CD8-positive, alpha-beta memory T cell (primary cell): Measurements from ENCODE around the gene ACP4. TPM values are rescaled to one million over a fixed set of nuclear protein-coding genes. Genes with fewer than 3 reads are reported as not detected.

ENCODE experiments used
- CTCF ChIA-PET: fragments of 350-600 bp; sonication (Branson Sonifier 250); formaldehyde crosslinking; loops from one replicate; lab custom pipeline; 2021; ENCODE audit warnings: antibody characterized with exemption; lab: Charles Lee
- POLR2A ChIA-PET: fragments of 350-600 bp; sonication (Branson Sonifier 250); formaldehyde crosslinking; loops from one replicate; lab custom pipeline; 2021; ENCODE audit warnings: antibody characterized with exemption; lab: Charles Lee
- DNase-seq, 5 donors: peaks; one replicate each; pipeline versions ENCODE4 v3.0.0 to v3.0.0-alpha.2; 2020 to 2022; ENCODE audit warnings: mixed read lengths in 1 of 5
- H3K27ac ChIP-seq: one replicate; pipeline ENCODE4 v1.7.0; 2013; ENCODE audit warnings: low read depth, mild to moderate bottlenecking, low read length, moderate library complexity
- H3K27me3 ChIP-seq: 2 replicates; pipeline ENCODE4 v1.7.0; 2013; ENCODE audit warnings: low read length, mild to moderate bottlenecking; ENCODE audit not compliant: insufficient read depth, poor library complexity, severe bottlenecking
- H3K36me3 ChIP-seq: 2 replicates; pipeline ENCODE4 v1.7.0; 2013; ENCODE audit warnings: mild to moderate bottlenecking, low read length, moderate library complexity; ENCODE audit not compliant: insufficient read depth
- H3K4me1 ChIP-seq: 2 replicates; pipeline ENCODE4 v1.7.0; 2013; ENCODE audit warnings: mild to moderate bottlenecking, low read length, moderate library complexity; ENCODE audit not compliant: insufficient read depth
- H3K4me3 ChIP-seq: 2 replicates; pipeline ENCODE4 v1.7.0; 2013; ENCODE audit warnings: mild to moderate bottlenecking, low read length
- H3K9me3 ChIP-seq: 2 replicates; pipeline ENCODE4 v1.7.0; 2013; ENCODE audit warnings: mild to moderate bottlenecking, low read length
- H3K27ac Mint-ChIP-seq, 8 donors: one replicate each; pipeline ENCODE4 v1.8.0; 2020 to 2021; ENCODE audit warnings: mixed read lengths in 8 of 8, mild to moderate bottlenecking in 6 of 8, inconsistent platforms in 3 of 8, moderate library complexity in 3 of 8
- H3K27me3 Mint-ChIP-seq, 2 donors: one replicate each; pipeline ENCODE4 v1.8.0; 2020 to 2021; ENCODE audit warnings: mixed read lengths in 2 of 2, mild to moderate bottlenecking in 1 of 2, moderate library complexity in 1 of 2
- H3K36me3 Mint-ChIP-seq, 3 donors: one replicate each; pipeline ENCODE4 v1.8.0; 2020 to 2021; ENCODE audit warnings: mixed read lengths in 3 of 3, inconsistent platforms in 1 of 3, mild to moderate bottlenecking in 1 of 3
- H3K4me1 Mint-ChIP-seq, 3 donors: one replicate each; pipeline ENCODE4 v1.8.0; 2020 to 2021; ENCODE audit warnings: mixed read lengths in 3 of 3, inconsistent platforms in 1 of 3, mild to moderate bottlenecking in 1 of 3
- H3K4me3 Mint-ChIP-seq, 7 donors: one replicate each; pipeline ENCODE4 v1.8.0; 2020 to 2021; ENCODE audit warnings: mixed read lengths in 7 of 7, mild to moderate bottlenecking in 6 of 7, moderate library complexity in 4 of 7, inconsistent platforms in 2 of 7
- H3K9me3 Mint-ChIP-seq, 5 donors: one replicate each; pipeline ENCODE4 v1.8.0; 2020 to 2022; ENCODE audit warnings: mixed read lengths in 5 of 5, mild to moderate bottlenecking in 3 of 5, moderate library complexity in 2 of 5, inconsistent platforms in 1 of 5
- polyA plus RNA-seq: library from polyadenylated mRNA; unstranded; fragments of 300-500 nt; fragmentation: Illumina TruSeq; gene quantifications from one replicate; pipeline ENCODE4 v1.2.3, GENCODE V29; 2021
- total RNA-seq, 2 experiments: library from RNA; stranded (reverse); gene quantifications; one replicate each; pipeline ENCODE4 v1.2.3, GENCODE V29; 2021

The ACP4 gene
- total and polyA plus RNA-seq, 3 experiments from 2014 or later = not detected

DNA sequence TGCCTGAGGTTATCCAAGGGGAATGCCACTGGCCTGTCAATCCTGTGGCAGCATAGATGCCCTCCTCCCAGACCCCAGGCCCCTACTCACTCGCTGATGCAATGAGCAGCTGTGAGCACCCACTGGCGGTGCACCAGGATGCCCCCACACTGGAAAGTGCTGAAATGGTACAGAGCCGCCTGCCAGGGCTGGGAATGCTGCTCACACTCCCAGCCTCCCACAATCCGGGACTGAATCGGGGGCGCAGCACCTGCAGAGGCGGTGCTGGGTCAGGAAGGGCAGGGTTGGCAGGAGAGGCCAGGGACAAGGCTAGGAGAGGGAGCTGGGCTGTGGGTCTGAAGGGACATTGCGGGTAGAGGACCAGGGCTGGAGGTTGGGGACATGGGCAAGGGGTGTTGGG, 31.4 kb downstream of the ACP4 start:
- H3K9me3 ChIP-seq = no peaks in the 10 kb centered on the region
- H3K27me3 ChIP-seq = peaks cover 36% of the 10 kb centered on the region
- Mint-ChIP-seq H3K36me3 (peaks cover 0 to 9% (median 0%) of the 10 kb centered on the region in 3 donors), H3K4me3 (no peak overlapping the region), H3K9me3 (peaks cover 0 to 2% (median 0%) of the 10 kb centered on the region in 5 donors), H3K4me1 (peaks cover 16 to 32% (median 17%) of the 10 kb centered on the region in 3 donors), H3K27me3 (peaks cover 44 to 75% of the 10 kb centered on the region in 2 donors), H3K27ac (no peak overlapping the region)
- no peak for DNase-seq
- peaks cover 5% of the 10 kb centered on the region for H3K4me1 ChIP-seq
- POLR2A ChIA-PET = no interaction called here
- peak overlapping the region; percentile 59 for H3K27ac ChIP-seq
- CTCF ChIA-PET = no interaction called here
- no peak overlapping the region for H3K4me3 ChIP-seq
- no peaks in the 10 kb centered on the region for H3K36me3 ChIP-seq

DNA sequence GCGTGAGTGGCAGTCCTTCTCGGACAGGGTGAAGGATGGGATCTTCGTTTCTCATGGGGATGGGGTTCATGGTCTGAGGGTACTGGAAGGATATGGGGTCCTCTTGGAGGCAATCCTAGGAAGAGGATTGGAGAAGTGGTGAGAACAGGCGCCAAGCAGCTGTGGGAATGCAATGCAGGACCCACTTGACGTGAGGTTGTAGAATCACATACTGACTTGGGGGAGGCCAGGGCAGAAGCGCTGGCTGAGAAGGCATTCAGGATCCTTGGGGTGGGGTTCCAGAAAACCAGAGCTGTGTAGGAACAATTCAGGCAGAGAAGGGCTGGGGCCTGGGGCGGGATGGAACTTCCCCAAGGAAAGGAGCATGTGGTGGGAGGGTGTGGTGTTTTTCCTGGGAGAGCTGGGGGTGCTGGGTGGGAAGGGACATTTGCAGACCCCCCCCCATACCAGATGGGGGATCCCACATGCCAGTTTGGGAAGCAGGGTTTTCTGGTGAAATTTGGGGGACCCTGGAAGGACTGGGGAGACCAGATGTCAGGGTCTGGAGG, 32.5 kb downstream of the ACP4 start:
- Mint-ChIP-seq H3K27ac (peak overlapping the region in 1 of 8 donors; percentile 30), H3K27me3 (peaks cover 35 to 73% of the 10 kb centered on the region in 2 donors), H3K9me3 (peaks cover 0 to 2% (median 0%) of the 10 kb centered on the region in 5 donors), H3K36me3 (peaks cover 0 to 5% (median 0%) of the 10 kb centered on the region in 3 donors), H3K4me3 (no peak overlapping the region), H3K4me1 (peaks cover 12 to 26% (median 12%) of the 10 kb centered on the region in 3 donors)
- Histone ChIP-seq H3K4me3 (no peak overlapping the region), H3K9me3 (no peaks in the 10 kb centered on the region), H3K27ac (peak overlapping the region; percentile 57), H3K4me1 (peaks cover 5% of the 10 kb centered on the region), H3K36me3 (no peaks in the 10 kb centered on the region), H3K27me3 (peaks cover 27% of the 10 kb centered on the region)
- CTCF ChIA-PET = no interaction called here
- POLR2A ChIA-PET = no interaction called here
- DNase-seq = no peak

DNA sequence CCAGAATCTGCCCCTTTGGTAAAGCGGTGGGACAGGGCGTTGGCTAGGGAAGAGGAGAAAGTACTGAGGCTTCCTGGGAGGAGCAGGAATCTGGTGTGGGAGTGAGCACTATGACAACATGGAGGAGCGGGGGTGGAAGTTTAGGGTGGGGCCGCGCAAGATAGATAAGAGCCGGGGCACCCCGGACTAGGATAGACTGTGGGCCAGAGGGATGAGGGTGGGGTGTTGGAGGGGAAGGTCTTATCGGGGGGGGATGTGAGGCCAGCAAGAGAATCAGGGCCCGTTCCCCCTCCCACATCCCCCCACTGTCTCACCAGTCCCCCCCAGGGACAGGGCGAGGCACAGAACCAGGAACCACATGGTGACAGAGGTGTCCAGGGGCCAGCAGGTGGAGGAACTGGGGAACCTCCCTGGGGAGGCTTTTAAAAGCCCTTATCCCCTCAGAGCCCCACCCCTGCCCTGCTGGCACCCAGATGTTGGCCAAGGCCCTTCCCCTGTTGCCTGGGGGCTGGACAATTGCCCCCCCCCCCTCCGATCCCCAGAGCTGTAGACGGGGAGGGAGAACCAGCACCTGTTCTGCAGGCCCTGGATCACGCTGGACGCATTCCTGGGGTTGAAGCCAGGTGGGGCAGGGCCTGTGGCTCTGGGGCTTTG, 33.3 kb downstream of the ACP4 start, which contains the start of gene KLK1:
Gene KLK1 (minus strand): TSS at position 399 of the 654 bp plus-strand sequence. CDS start 39 bp downstream, at position 360.
- H3K27ac Mint-ChIP-seq = peak within 1 kb of the TSS in 1 of 8 donors; percentile 30
- H3K9me3 ChIP-seq = no peaks in the 10 kb centered on the region
- H3K4me1 Mint-ChIP-seq = peaks cover 11 to 21% (median 12%) of the 10 kb centered on the region in 3 donors
- POLR2A ChIA-PET = no interaction called here
- H3K4me3 ChIP-seq = no peak within 1 kb of the TSS
- peaks cover 27 to 73% of the 10 kb centered on the region in 2 donors for H3K27me3 Mint-ChIP-seq
- peaks cover 0 to 5% (median 0%) of the 10 kb centered on the region in 3 donors for H3K36me3 Mint-ChIP-seq
- DNase-seq = no peak
- peaks cover 0 to 2% (median 0%) of the 10 kb centered on the region in 5 donors for H3K9me3 Mint-ChIP-seq
- peaks cover 20% of the 10 kb centered on the region for H3K27me3 ChIP-seq
- CTCF ChIA-PET = no interaction called here
- H3K36me3 ChIP-seq = no peaks in the 10 kb centered on the region
- no peak within 1 kb of the TSS for H3K4me3 Mint-ChIP-seq
- H3K27ac ChIP-seq = peak within 1 kb of the TSS; percentile 57
- H3K4me1 ChIP-seq = peaks cover 5% of the 10 kb centered on the region

DNA sequence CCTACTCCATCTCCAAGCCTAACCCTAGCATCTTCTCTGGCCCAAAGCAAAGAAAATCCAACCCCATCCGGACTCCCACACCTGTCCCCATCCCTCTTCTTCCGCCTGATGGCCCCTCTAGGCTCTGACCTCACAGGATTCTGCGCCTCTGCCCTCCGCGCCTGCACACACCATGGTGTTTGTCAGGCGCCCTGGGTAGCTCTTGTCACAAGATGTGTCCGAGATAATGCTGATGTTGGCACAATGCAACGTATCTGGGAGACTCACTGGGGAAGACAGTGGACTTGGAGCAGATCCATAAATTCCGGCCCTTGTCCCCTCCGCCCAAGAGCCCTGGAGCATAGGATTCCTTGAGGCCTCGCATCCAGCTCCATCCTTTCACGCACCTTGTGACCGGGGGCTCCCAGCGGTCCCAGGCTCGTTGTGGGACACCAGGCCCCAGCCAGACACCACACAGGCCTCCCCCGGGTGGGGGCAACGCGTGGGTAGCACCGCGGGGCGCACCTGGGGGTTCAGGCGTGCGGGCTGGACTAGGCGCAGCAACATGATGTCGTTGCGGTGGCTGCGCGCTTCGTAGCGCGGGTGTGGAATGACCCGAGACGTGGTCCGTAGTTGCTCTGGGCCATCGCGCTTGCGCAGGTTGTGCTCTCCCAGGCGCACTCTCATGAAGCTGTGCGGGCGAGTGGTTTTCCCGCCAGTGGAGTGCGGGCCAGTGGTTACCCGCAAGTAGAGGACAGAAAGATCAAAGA, 36.5 kb downstream of the ACP4 start:
- H3K4me3 Mint-ChIP-seq = no peak overlapping the region
- CTCF ChIA-PET = no interaction called here
- no peak for DNase-seq
- H3K27me3 Mint-ChIP-seq = peaks cover 12 to 57% of the 10 kb centered on the region in 2 donors
- H3K4me1 Mint-ChIP-seq = no peaks in the 10 kb centered on the region
- H3K9me3 Mint-ChIP-seq = no peaks in the 10 kb centered on the region
- H3K27ac Mint-ChIP-seq = no peak overlapping the region
- no peaks in the 10 kb centered on the region for H3K4me1 ChIP-seq
- no peak overlapping the region for H3K4me3 ChIP-seq
- no peaks in the 10 kb centered on the region for H3K9me3 ChIP-seq
- peaks cover 4% of the 10 kb centered on the region for H3K27me3 ChIP-seq
- no peak overlapping the region for H3K27ac ChIP-seq
- H3K36me3 ChIP-seq = no peaks in the 10 kb centered on the region
- POLR2A ChIA-PET = no interaction called here
- H3K36me3 Mint-ChIP-seq = peaks cover 0 to 5% (median 0%) of the 10 kb centered on the region in 3 donors

DNA sequence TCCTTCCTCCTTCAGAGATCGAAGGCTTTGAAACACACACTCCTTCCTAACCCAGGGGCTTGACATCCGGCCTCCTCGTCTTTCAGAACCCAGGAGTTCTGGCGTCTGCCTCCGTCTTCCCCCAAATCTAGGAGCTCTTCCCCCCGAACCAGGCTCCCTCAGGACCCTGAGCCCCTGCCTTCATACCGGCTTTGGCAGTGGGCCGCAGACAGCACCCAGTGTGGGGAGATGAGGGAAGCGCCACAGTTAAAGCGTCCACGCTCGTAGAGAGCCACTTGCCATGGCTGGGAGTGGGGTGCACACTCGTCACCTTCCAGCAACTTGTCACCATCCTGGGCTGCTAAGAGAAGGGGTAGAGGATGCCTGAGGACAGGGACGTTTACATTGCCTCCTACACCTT, 37.3 kb downstream of the ACP4 start:
- peaks cover 0 to 2% (median 0%) of the 10 kb centered on the region in 3 donors for H3K36me3 Mint-ChIP-seq
- no peaks in the 10 kb centered on the region for H3K9me3 Mint-ChIP-seq
- no peaks in the 10 kb centered on the region for H3K9me3 ChIP-seq
- peaks cover 14 to 53% of the 10 kb centered on the region in 2 donors for H3K27me3 Mint-ChIP-seq
- H3K27ac Mint-ChIP-seq = peak overlapping the region in 1 of 8 donors; percentile 32
- H3K4me3 Mint-ChIP-seq = no peak overlapping the region
- no peaks in the 10 kb centered on the region for H3K4me1 Mint-ChIP-seq
- no peaks in the 10 kb centered on the region for H3K27me3 ChIP-seq
- ChIA-PET POLR2A (no interaction called here), CTCF (no interaction called here)
- no peak overlapping the region for H3K27ac ChIP-seq
- no peak overlapping the region for H3K4me3 ChIP-seq
- no peak for DNase-seq
- no peaks in the 10 kb centered on the region for H3K36me3 ChIP-seq
- no peaks in the 10 kb centered on the region for H3K4me1 ChIP-seq

DNA sequence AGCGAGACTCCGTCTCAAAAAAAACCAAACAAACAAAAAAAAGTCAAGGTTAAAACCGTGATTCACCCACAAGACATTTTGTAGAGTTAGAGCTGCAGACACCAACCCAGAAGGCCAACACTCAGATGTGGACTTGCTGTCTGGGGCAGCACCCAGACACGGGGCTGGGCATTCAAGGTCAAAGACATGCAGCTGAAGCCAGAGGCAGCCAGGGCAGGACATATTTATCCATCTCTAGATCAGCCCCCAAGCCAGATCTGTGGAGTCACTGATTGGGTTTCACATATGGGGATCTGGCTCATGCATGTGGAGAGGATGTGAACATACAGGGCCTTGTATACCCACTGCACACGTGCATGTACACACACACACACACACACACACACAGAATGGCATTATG, 39.6 kb downstream of the ACP4 start:
- peaks cover 17 to 53% of the 10 kb centered on the region in 2 donors for H3K27me3 Mint-ChIP-seq
- H3K9me3 Mint-ChIP-seq = no peaks in the 10 kb centered on the region
- Histone ChIP-seq H3K27me3 (no peaks in the 10 kb centered on the region), H3K36me3 (no peaks in the 10 kb centered on the region), H3K4me1 (no peaks in the 10 kb centered on the region), H3K9me3 (no peaks in the 10 kb centered on the region), H3K4me3 (no peak overlapping the region), H3K27ac (no peak overlapping the region)
- ChIA-PET CTCF (no interaction called here), POLR2A (no interaction called here)
- H3K27ac Mint-ChIP-seq = no peak overlapping the region
- peaks cover 0 to under 1% (median 0%) of the 10 kb centered on the region in 3 donors for H3K4me1 Mint-ChIP-seq
- H3K4me3 Mint-ChIP-seq = no peak overlapping the region
- no peak for DNase-seq
- no peaks in the 10 kb centered on the region for H3K36me3 Mint-ChIP-seq

DNA sequence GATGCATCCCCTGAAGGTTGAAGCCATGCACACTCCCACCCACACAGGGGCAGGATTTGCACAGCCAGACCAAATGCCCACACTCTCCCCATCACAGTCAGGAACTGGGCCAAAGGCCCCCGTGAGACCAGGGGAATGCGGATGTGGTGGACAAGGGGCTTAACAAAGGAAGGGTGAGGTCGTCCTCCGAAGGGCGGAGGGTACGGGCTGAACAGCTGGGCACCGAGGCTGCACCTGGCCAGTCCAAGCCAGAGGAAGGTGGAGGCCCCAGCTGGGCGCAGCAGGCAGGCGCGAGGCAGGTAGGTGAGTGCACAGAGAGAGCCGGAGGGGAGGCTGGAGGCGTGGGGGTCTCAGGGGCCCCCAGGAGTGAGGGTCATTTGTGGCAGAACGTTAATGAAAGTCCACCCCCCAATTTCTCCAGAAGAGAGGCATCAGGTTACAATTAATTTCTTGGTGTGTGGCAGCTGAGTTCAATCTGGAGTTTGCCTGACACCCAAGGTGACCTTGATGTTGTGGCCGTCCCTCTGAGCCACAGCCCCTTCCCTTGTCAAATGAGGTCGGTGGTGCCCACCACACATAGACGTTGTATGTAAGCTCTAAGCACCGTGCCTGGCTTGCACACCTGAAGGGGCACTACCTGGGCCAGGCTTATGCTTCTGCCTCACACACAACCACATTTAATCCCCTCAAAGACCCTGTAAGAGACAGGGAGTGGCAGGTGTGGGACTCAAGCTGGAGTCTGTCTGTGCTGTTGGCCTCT, 40.2 kb downstream of the ACP4 start:
- Mint-ChIP-seq H3K9me3 (no peaks in the 10 kb centered on the region), H3K4me3 (no peak overlapping the region), H3K27ac (no peak overlapping the region), H3K4me1 (peaks cover 3 to 7% (median 5%) of the 10 kb centered on the region in 3 donors), H3K36me3 (no peaks in the 10 kb centered on the region), H3K27me3 (peaks cover 21 to 59% of the 10 kb centered on the region in 2 donors)
- CTCF ChIA-PET = no interaction called here
- H3K4me1 ChIP-seq = peaks cover 6% of the 10 kb centered on the region
- DNase-seq = no peak
- H3K27me3 ChIP-seq = peaks cover 4% of the 10 kb centered on the region
- POLR2A ChIA-PET = no interaction called here
- no peak overlapping the region for H3K4me3 ChIP-seq
- no peaks in the 10 kb centered on the region for H3K36me3 ChIP-seq
- no peak overlapping the region for H3K27ac ChIP-seq
- no peaks in the 10 kb centered on the region for H3K9me3 ChIP-seq
